ENCODE results near the gene APOBEC3B.
"Not testable (repeated sequence)": the region's sequence is repeated elsewhere in the genome, so short reads cannot be mapped to it uniquely, and the experiment has no call there.

APOBEC3B gene

GRCh38 chr22:38952281-38952993 is 29.7 kb upstream of the APOBEC3B start:
- DNase-seq: no peak

DNA sequence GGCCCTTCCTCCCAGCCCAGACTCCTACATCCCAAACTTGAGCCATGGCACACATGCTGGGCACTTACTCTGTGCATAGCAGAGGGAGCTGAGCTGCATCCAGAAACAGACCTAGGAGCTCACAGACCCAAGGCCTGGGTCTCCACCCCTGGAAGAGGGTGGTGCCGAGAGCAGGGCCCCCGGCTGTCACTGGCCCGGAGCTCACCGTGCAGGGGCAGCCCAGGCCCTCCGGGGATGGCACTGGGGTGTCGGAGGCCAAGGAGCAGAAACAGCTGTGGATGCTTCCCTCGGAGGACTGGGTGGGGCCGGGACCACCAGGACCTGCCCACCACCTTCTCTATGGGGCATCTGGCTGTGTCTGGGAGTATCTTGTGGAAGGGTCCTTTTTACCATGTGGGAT is 29.1 kb upstream of the APOBEC3B start:
- DNase-seq: no peak

GRCh38 chr22:38953577-38954413 is 28.4 kb upstream of the APOBEC3B start:
- peak; percentile 87 for DNase-seq

GRCh38 chr22:38954414-38955043 is 27.6 kb upstream of the APOBEC3B start:
- no peak for DNase-seq

- no peak for DNase-seq
Observed at GRCh38 chr22:38955250-38955905, 26.8 kb upstream of the APOBEC3B start.

DNA sequence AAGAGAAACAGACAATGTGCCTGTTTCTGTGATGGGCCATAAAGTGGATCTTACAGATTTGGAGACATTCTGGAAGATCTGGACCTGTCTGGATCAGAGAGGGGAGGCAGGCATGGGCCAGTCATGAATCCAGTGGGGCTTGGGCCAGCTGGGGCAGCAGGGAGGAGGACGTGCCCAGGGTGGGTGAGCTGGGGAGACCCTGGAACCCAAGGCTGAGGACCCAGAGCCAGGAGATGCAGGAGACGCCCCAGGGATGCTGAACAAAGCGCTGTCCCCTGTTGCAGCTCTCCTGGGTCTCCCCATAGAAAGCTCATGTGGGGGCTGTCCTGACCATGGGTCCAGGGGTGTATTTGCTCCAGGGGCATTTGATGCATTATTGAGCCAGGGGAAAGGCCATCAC is 26.2 kb upstream of the APOBEC3B start:
- DNase-seq: no peak

DNA sequence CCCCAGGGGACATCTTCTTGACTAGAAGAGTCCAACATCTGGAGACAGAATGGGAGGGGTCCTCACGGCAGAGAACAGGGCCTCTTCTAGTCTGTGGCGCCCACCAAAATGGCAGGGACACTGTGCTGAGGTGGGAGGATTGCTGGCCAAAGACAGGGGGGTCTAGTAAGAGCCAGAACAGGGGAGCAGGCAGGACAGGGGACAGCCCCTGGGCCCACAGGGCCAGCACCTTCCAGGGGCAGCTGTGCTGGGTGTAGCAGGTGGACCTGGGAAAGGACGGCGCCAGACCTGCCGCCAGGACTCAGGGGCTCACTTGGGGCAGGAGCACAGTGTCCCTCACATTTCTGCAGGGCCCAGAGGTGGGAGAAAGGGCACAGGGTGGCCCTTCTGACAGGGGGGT is 25.6 kb upstream of the APOBEC3B start:
- no peak for DNase-seq

- no peak for DNase-seq
Observed at GRCh38 chr22:38957046-38957770, 24.9 kb upstream of the APOBEC3B start, which contains the start of gene APOBEC3A. Gene APOBEC3A, plus strand, starts transcription at chr22:38957609. Its CDS starts 83 bp downstream, at chr22:38957692.

- no peak for DNase-seq
Observed at GRCh38 chr22:38957808-38958650, 24.1 kb upstream of the APOBEC3B start.

- DNase-seq: not testable (repeated sequence)
Observed at GRCh38 chr22:38958651-38958943, 23.6 kb upstream of the APOBEC3B start.

- no peak for DNase-seq
Observed at GRCh38 chr22:38959590-38959989, 22.6 kb upstream of the APOBEC3B start.

- DNase-seq: not testable (repeated sequence)
Observed at GRCh38 chr22:38960673-38961072, 21.5 kb upstream of the APOBEC3B start.

- not testable (repeated sequence) for DNase-seq
Observed at GRCh38 chr22:38963291-38963738, 18.8 kb upstream of the APOBEC3B start.

GRCh38 chr22:38963872-38964271 is 18.3 kb upstream of the APOBEC3B start:
- DNase-seq: no peak

DNA sequence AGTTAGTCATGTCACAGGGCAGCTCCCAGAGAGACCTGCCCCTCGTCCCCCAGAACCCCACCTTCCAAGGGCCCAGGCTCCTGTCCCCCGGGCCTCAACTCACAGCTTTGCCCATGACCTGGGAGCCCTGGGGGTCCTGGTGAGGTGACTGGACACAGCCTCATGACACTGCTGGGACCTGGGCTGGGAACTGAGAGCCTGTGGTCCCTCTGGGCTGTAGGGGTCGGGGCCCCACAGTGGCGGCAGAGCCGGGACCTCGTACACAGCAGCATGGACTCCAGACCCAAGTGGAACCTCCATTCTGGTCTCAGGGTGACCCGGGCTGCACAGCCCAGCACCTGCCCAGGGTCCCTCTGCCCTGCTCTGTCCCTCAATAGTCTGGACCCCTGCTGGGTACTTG is 17.8 kb upstream of the APOBEC3B start:
- DNase-seq: no peak

- no peak for DNase-seq
Observed at GRCh38 chr22:38964989-38965388, 17.2 kb upstream of the APOBEC3B start.

DNA sequence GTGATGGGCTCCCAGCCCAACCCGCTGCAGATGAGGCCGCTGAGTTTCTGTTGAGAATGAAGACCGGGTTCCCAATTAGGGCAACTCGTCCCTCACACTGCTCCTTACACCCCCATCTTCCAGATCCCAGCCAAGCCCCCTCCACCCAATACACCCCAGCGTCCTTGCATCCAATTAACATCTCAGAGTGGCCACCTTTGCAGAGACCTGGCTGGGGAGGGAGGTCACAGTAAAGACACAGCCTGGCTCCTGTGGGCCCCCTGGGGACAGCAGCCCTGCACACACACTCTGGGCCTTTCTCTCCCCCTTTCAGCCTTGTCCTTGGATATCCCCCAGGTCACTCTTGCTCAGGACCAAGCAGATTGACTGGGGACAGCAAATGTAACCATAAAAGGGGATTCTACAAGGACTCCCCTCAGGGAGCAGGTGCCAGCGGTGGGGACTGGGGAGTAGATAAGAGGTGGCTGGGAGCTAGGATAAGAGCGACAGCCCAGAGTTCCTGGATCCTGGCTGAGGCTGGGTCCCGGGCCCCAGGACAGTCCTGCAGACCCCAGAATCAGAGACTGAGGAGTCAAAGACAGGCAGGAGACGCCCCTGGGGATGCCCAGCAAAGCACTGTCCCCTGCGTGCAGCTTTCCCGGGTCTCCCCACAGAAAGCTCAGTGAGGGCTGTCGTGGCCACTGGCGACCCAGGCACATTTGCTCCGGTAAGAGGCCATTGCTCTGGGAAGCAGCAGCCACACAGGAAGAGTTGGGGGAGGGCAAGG is 16.4 kb upstream of the APOBEC3B start:
- DNase-seq: no peak

DNA sequence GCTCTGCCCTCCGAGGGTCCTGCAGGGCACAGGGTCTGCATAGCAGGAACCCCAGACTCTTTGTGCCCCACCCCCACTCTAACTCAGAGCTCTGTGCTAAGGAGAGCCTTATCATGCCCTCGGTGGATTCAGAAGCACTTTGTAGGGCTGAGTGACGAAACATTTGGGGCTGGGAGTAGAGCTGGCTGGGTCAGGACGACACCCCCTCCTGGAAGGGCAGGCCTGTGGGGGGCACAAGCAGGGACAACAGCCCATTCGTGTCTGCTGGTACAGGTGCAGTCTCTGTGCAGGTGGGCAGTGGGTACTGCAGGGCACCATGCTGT is 15.8 kb upstream of the APOBEC3B start:
- no peak for DNase-seq

- DNase-seq: no peak
Observed at GRCh38 chr22:38966942-38967341, 15.2 kb upstream of the APOBEC3B start.

GRCh38 chr22:38967451-38968450 is 14.4 kb upstream of the APOBEC3B start:
- no peak for DNase-seq
